Smooth muscle cell of trachea (primary cell): ENCODE results near the gene SLC6A4. TPM values are rescaled to one million over a fixed set of nuclear protein-coding genes. Genes with fewer than 3 reads are reported as not detected.

Experiments used
- total RNA-seq: library from RNA; depleted of rRNA; stranded (reverse); fragments of >200 nt; gene quantifications from 2 replicates; pipeline ENCODE4 v1.2.1, GENCODE V29; 2014

Gene SLC6A4
- under 0.01 TPM in 1 of 2 replicates, not detected in the other for total RNA-seq

DNA sequence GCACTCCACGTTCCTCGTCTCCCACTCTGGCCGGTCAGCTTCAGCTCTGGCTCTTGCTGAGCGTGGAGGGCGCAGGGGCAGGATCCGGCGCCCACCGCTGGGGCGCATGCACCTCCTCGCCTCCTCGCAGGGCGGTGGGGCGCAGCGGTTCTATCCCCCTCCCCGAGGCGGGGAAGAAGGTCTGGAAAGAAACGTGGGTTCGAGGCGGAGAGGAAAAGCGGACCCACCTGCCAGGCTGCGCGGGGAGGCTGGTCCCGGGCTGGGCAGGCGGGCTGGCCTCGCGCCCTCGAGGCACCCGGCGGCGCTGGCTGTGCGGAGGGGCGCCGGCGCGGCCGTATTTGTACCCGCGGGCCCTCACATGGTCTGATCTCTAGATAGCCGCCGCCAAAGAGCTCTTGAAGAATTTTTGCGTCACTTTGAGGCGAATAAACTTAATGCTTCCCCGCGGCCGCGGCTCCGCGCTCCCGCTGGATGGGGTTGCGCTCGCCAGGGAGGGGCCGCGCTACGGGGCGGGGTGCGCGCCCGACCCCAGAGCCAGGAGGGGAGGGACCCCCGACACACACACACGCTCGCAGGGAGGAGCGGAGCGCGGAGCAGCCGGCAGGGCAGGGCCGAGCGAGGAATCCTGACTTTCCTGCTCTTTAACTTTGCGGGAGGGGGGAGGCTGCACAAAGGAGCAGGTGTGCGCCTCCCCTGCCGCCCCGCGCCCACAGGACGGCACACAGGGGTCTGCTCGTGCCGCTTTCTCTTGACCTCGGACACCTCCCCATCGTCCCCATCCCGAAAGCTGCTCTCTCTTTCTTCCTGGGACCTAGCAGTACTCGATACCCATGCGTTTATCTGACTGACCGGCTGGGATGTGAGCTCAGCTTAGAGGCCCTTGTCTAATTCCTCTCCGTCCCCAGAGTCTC, at the start of gene SLC6A4:
SLC6A4 (minus strand) TSS at position 312 of the 911 bp plus-strand sequence. CDS start 13,739 bp downstream, outside the sequence.

Other genes with a start within 250 kb of the SLC6A4 start
- 9.4 and 13.1 TPM in 2 replicates for gene NSRP1, start 118.9 kb downstream of the SLC6A4 start, total RNA-seq
- 23.3 and 33.3 TPM in 2 replicates for gene BLMH, start 56.2 kb upstream of the SLC6A4 start, total RNA-seq
- not detected in 2 replicates for gene TMIGD1, start 98.4 kb upstream of the SLC6A4 start, total RNA-seq
- gene CPD, start 143.2 kb upstream of the SLC6A4 start, total RNA-seq = 264 and 293 TPM in 2 replicates
- gene GOSR1, start 241.7 kb upstream of the SLC6A4 start, total RNA-seq = 28.4 and 48.1 TPM in 2 replicates